SK-N-SH (cell line): Measurements from ENCODE around the gene SMS. TPM values are rescaled to one million over a fixed set of nuclear protein-coding genes. Genes with fewer than 3 reads are reported as not detected.

Experiments
- CTCF ChIA-PET: fragments of 300-600, 350-600 bp; formaldehyde crosslinking; extraction: SDS; loops from one replicate; lab custom pipeline; 2021; lab: Yijun Ruan, JAX
- POLR2A ChIA-PET: fragments of 350-600 bp; sonication (Branson Sonifier 250); formaldehyde crosslinking; extraction: SDS; loops from one replicate; lab custom pipeline; 2020; ENCODE audit warnings: antibody characterized with exemption, inconsistent platforms; lab: Yijun Ruan, JAX
- DNase-seq: peaks from one replicate; pipeline ENCODE4 v3.0.0; 2012
- H2AFZ ChIP-seq: fragments of 200-600 bp; sonication (generic); 2 replicates; pipeline ENCODE4 v1.8.1; 2016; ENCODE audit warnings: antibody characterized with exemption, mild to moderate bottlenecking, low read depth
- H3F3A ChIP-seq: fragments of 200-600 bp; sonication (generic); replicated peaks from 2 replicates; pipeline ENCODE3; 2016; ENCODE audit warnings: antibody characterized with exemption, mild to moderate bottlenecking; ENCODE audit not compliant: insufficient read depth
- H3K27ac ChIP-seq, 2 experiments: fragments of 200-500 bp in 1 of 2; fragments of 200-600 bp in 1 of 2; sonication (Bioruptor generic) in 1 of 2; sonication (generic), shearing (Covaris generic) in 1 of 2; 2 replicates each; pipeline versions ENCODE4 v1.5.1 to v1.6.1; 2014 to 2016; ENCODE audit warnings: low read depth in 2 of 2, inconsistent platforms in 1 of 2, low read length in 1 of 2, mild to moderate bottlenecking in 1 of 2, mixed read lengths in 1 of 2
- H3K27me3 ChIP-seq: fragments of 200-600 bp; sonication (generic), shearing (Covaris generic); 2 replicates; pipeline ENCODE4 v1.6.1; 2016; ENCODE audit warnings: mixed run types; ENCODE audit not compliant: insufficient read depth
- H3K36me3 ChIP-seq, 2 experiments: fragments of 200-500 bp in 1 of 2; fragments of 200-600 bp in 1 of 2; sonication (Bioruptor generic) in 1 of 2; sonication (generic) in 1 of 2; replicated peaks in 1 of 2; 2 replicates each; pipeline versions ENCODE3 to v1.5.1; 2014 to 2016; ENCODE audit warnings: low read length in 1 of 2, mild to moderate bottlenecking in 1 of 2; ENCODE audit not compliant: insufficient read depth in 2 of 2, control insufficient read depth in 1 of 2
- H3K4me1 ChIP-seq, 2 experiments: fragments of 200-500 bp in 1 of 2; fragments of 200-600 bp in 1 of 2; sonication (Bioruptor generic) in 1 of 2; sonication (generic), shearing (Covaris generic) in 1 of 2; 2 replicates each; pipeline versions ENCODE4 v1.5.1 to v1.6.1; 2014 to 2016; ENCODE audit warnings: low read depth in 1 of 2, low read length in 1 of 2, mixed run types in 1 of 2; ENCODE audit not compliant: insufficient read depth in 2 of 2, control insufficient read depth in 1 of 2
- H3K4me2 ChIP-seq: fragments of 200-600 bp; sonication (generic), shearing (Covaris generic); 2 replicates; pipeline ENCODE4 v1.6.1; 2017; ENCODE audit warnings: mixed run types
- H3K4me3 ChIP-seq, 2 experiments: fragments of 200-500 bp in 1 of 2; fragments of 200-600 bp in 1 of 2; sonication (Bioruptor generic) in 1 of 2; sonication (generic), shearing (Covaris generic) in 1 of 2; 2 replicates each; pipeline versions ENCODE4 v1.5.1 to v1.8.1; 2014 to 2016; ENCODE audit warnings: low read depth in 2 of 2, inconsistent platforms in 1 of 2, low read length in 1 of 2, mild to moderate bottlenecking in 1 of 2, mixed read lengths in 1 of 2, moderate library complexity in 1 of 2
- H3K79me2 ChIP-seq: fragments of 200-600 bp; sonication (generic); 2 replicates; pipeline ENCODE4 v1.8.1; 2017; ENCODE audit warnings: mild to moderate bottlenecking; ENCODE audit not compliant: insufficient read depth
- H3K9ac ChIP-seq: fragments of 200-600 bp; sonication (generic); 2 replicates; pipeline ENCODE4 v1.6.1; 2017; ENCODE audit warnings: mixed run types
- H3K9me2 ChIP-seq: fragments of 200-600 bp; sonication (generic); 2 replicates; pipeline ENCODE4 v1.6.1; 2017; ENCODE audit warnings: mixed run types
- H3K9me3 ChIP-seq: fragments of 200-600 bp; sonication (generic); 2 replicates; pipeline ENCODE4 v1.6.1; 2017; ENCODE audit warnings: mixed run types, mild to moderate bottlenecking, moderate library complexity
- H4K20me1 ChIP-seq: fragments of 200-600 bp; sonication (generic); 2 replicates; pipeline ENCODE4 v1.6.1; 2017; ENCODE audit warnings: mild to moderate bottlenecking, mixed run types; ENCODE audit not compliant: insufficient read depth
- ELF1 ChIP-seq: IDR thresholded peaks from 2 replicates; pipeline ENCODE4 v1.4.0; 2012
- JUND ChIP-seq: IDR thresholded peaks from 2 replicates; pipeline ENCODE4 v1.4.0; 2012
- MXI1 ChIP-seq: IDR thresholded peaks from 2 replicates; pipeline ENCODE4 v1.6.1; 2012; ENCODE audit warnings: mild to moderate bottlenecking, low read depth, low read length, improper control_type of control experiment
- NFIC ChIP-seq: IDR thresholded peaks from 2 replicates; pipeline ENCODE4 v1.4.0; 2012; ENCODE audit warnings: borderline replicate concordance
- NRF1 ChIP-seq: IDR thresholded peaks from 2 replicates; pipeline ENCODE4 v1.6.1; 2012; ENCODE audit warnings: low read depth, mild to moderate bottlenecking, low read length
- RCOR1 ChIP-seq: fragments of 150-350 bp; IDR thresholded peaks from 2 replicates; pipeline ENCODE4 v1.6.1; 2017; ENCODE audit warnings: antibody characterized with exemption, low read length
- RFX5 ChIP-seq: IDR thresholded peaks from 2 replicates; pipeline ENCODE4 v1.6.1; 2012; ENCODE audit warnings: mild to moderate bottlenecking, improper control_type of control experiment, low read length
- RXRA ChIP-seq: IDR thresholded peaks from 2 replicates; pipeline ENCODE4 v1.4.0; 2012; ENCODE audit warnings: low read depth, mild to moderate bottlenecking, borderline replicate concordance
- SIN3A ChIP-seq: IDR thresholded peaks from 2 replicates; pipeline ENCODE4 v1.6.1; 2012; ENCODE audit warnings: low read depth, mild to moderate bottlenecking, low read length, moderate library complexity, borderline replicate concordance
- SMC3 ChIP-seq: IDR thresholded peaks from 2 replicates; pipeline ENCODE4 v1.6.1; 2012; ENCODE audit warnings: low read depth, low read length, improper control_type of control experiment
- TCF12 ChIP-seq: IDR thresholded peaks from 2 replicates; pipeline ENCODE4 v1.4.0; 2012
- YY1 ChIP-seq: IDR thresholded peaks from 2 replicates; pipeline ENCODE4 v1.4.0; 2012; ENCODE audit warnings: low read depth, mild to moderate bottlenecking
- WGBS: methylation state at CpG from one replicate; pipeline ENCODE4 v1.1.6; 2017; ENCODE audit warnings: low lambda C conversion rate; 5-methylcytosine and 5-hydroxymethylcytosine counted together
- polyA plus RNA-seq, 3 experiments: library from polyadenylated mRNA; depleted of rRNA; stranded (reverse); fragments of >200 nt; gene quantifications; 2 replicates each; pipeline ENCODE4 v1.2.3, GENCODE V29; 2012
- TF ChIP-seq, protein P1 (sequence below): fragments of 150-350 bp; IDR thresholded peaks from 2 replicates; pipeline ENCODE4 v1.6.1; 2016; ENCODE audit warnings: mild to moderate bottlenecking, low read depth, low read length
- TF ChIP-seq, protein P2 (sequence below): IDR thresholded peaks from 2 replicates; pipeline ENCODE4 v1.4.0; 2012; ENCODE audit warnings: low read depth, borderline replicate concordance
- TF ChIP-seq, protein P3 (sequence below): fragments of 150-350 bp; IDR thresholded peaks from 2 replicates; pipeline ENCODE4 v1.6.1; 2017; ENCODE audit warnings: antibody characterized with exemption, low read length, low read depth, borderline replicate concordance

SMS gene
- polyA plus RNA-seq, 1 of the 3 experiments (the other 2 are of a cell fraction), result 116 TPM

DNA sequence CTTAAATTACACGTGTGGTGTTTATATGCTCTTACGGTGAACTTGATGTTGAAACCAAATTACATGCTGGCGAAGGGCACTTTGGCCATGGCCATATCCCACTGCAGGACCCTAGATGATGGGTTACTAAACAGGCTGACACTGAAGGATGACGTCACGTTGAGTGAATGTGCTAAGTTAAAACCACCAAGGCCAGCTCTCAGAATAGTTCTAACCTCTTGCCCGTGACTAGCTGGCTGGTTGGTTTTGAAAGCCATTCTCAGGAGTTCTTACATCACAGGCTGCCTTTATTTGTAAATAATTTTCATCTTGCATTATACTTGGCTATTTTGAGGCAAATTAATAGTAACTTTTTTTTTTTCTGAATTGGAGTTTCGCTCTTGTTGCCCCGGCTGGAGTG is 50.3 kb downstream of the SMS start:
- H3K27me3 ChIP-seq, result no peaks in the 10 kb centered on the region
- DNase-seq, result no peak

DNA sequence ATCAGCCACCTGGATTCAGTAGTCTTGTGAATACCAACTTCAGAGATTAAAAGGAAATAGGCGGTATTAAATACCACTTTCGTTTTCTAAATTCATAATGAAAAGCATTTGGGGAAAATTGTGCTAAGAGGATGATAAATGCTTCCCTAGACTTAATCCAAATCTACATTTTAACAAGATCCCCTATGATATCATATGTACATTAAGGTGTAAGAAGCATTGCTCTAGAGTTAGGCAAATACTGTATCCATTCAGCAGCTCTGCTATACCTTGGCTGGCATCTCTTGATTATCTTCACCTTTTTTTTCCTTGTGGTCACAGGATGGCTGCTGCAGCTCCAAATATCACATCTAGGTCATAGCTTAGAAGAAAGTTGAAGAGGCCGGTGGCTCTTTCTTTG is 51.0 kb downstream of the SMS start:
- WGBS, result 82% methylated on average over 3 of the region's 3 CpGs
- H3K79me2 ChIP-seq, result peaks cover 26% of the 10 kb centered on the region
- H4K20me1 ChIP-seq, result no peaks in the 10 kb centered on the region
- peaks cover 0 to 3% of the 10 kb centered on the region in 2 experiments; a peak in 1 of 4 replicates for H3K4me1 ChIP-seq
- TF ChIP-seq YY1 (no peak), NRF1 (no peak), RXRA (no peak), JUND (no peak), NFIC (no peak), TCF12 (no peak), SMC3 (no peak), RCOR1 (no peak)
- TF ChIP-seq, protein P1, sequence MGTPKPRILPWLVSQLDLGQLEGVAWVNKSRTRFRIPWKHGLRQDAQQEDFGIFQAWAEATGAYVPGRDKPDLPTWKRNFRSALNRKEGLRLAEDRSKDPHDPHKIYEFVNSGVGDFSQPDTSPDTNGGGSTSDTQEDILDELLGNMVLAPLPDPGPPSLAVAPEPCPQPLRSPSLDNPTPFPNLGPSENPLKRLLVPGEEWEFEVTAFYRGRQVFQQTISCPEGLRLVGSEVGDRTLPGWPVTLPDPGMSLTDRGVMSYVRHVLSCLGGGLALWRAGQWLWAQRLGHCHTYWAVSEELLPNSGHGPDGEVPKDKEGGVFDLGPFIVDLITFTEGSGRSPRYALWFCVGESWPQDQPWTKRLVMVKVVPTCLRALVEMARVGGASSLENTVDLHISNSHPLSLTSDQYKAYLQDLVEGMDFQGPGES, result no peak
- TF ChIP-seq, protein P2, sequence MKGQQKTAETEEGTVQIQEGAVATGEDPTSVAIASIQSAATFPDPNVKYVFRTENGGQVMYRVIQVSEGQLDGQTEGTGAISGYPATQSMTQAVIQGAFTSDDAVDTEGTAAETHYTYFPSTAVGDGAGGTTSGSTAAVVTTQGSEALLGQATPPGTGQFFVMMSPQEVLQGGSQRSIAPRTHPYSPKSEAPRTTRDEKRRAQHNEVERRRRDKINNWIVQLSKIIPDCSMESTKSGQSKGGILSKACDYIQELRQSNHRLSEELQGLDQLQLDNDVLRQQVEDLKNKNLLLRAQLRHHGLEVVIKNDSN, result no peak
- TF ChIP-seq, all 33 proteins: peak for 0
- H3K9me2 ChIP-seq, result no peaks in the 10 kb centered on the region
- H3K9me3 ChIP-seq, result no peaks in the 10 kb centered on the region
- peaks cover 27 to 77% of the 10 kb centered on the region in 2 experiments for H3K36me3 ChIP-seq
- CTCF ChIA-PET, result no interaction called here
- POLR2A ChIA-PET, result no interaction called here
- H3F3A ChIP-seq, result peaks cover 4% of the 10 kb centered on the region
- no peak overlapping the region for H2AFZ ChIP-seq
- no peak for DNase-seq
- H3K4me3 ChIP-seq, result no peak overlapping the region
- H3K27me3 ChIP-seq, result no peaks in the 10 kb centered on the region
- H3K4me2 ChIP-seq, result no peak overlapping the region
- H3K27ac ChIP-seq, result no peak overlapping the region
- H3K9ac ChIP-seq, result no peak overlapping the region

More for the DNA sequence above, 50.3 kb downstream of the SMS start:
- H2AFZ ChIP-seq, result no peak overlapping the region
- H4K20me1 ChIP-seq, result peaks cover under 1% of the 10 kb centered on the region; the same call in 1 of the 2 replicates
- no peak overlapping the region for H3K4me2 ChIP-seq
- peaks cover 0 to 3% of the 10 kb centered on the region in 2 experiments; a peak in 1 of 4 replicates for H3K4me1 ChIP-seq
- ChIA-PET CTCF (no interaction called here), POLR2A (no interaction called here)
- H3F3A ChIP-seq, result peaks cover 4% of the 10 kb centered on the region
- H3K27ac ChIP-seq, result no peak overlapping the region
- no peaks in the 10 kb centered on the region for H3K9me3 ChIP-seq
- peaks cover 26% of the 10 kb centered on the region for H3K79me2 ChIP-seq
- H3K9me2 ChIP-seq, result no peaks in the 10 kb centered on the region
- no peak overlapping the region for H3K9ac ChIP-seq
- 86% methylated on average over 8 of the region's 8 CpGs for WGBS
- H3K4me3 ChIP-seq, result no peak overlapping the region
- H3K36me3 ChIP-seq, result peaks cover 29 to 79% of the 10 kb centered on the region in 2 experiments
- TF ChIP-seq SMC3 (no peak), NFIC (no peak), YY1 (no peak), RFX5 (no peak), ELF1 (no peak), MXI1 (no peak), SIN3A (no peak)
- TF ChIP-seq, protein P3, sequence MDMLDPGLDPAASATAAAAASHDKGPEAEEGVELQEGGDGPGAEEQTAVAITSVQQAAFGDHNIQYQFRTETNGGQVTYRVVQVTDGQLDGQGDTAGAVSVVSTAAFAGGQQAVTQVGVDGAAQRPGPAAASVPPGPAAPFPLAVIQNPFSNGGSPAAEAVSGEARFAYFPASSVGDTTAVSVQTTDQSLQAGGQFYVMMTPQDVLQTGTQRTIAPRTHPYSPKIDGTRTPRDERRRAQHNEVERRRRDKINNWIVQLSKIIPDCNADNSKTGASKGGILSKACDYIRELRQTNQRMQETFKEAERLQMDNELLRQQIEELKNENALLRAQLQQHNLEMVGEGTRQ, result no peak
